Adrenal gland (tissue), 12 donors: ENCODE results near the gene UBE2R2. TPM values are rescaled to one million over a fixed set of nuclear protein-coding genes. Genes with fewer than 3 reads are reported as not detected.

Source experiments
- DNase-seq, 7 donors: peaks; one replicate each; pipeline ENCODE4 v3.0.0-alpha.2; 2019 to 2020
- H3K27ac ChIP-seq, 5 donors: fragments of 200-600 bp; sonication (generic) in 4 of 5; 1 replicate in 3 of 5; 2 replicates in 2 of 5; pipeline versions ENCODE4 v1.5.1 to v1.8.0; 2016 to 2020; ENCODE audit warnings: mild to moderate bottlenecking in 1 of 5
- H3K27me3 ChIP-seq: fragments of 200-600 bp; 2 replicates; pipeline ENCODE4 v1.8.0; 2021
- H3K36me3 ChIP-seq, 2 donors: fragments of 200-600 bp; replicated peaks in 1 of 2; 1 replicate in 1 of 2; 2 replicates in 1 of 2; pipeline versions ENCODE4 v1.5.1 to v1.8.0; 2018 to 2022
- H3K4me1 ChIP-seq, 2 donors: fragments of 200-600 bp; replicated peaks in 1 of 2; 1 replicate in 1 of 2; 2 replicates in 1 of 2; pipeline versions ENCODE4 v1.5.1 to v1.8.0; 2018 to 2021
- H3K4me3 ChIP-seq, 4 donors: fragments of 200-600 bp; sonication (generic) in 3 of 4; one replicate each; pipeline ENCODE4 v1.5.1; 2016 to 2018
- H3K9me3 ChIP-seq, 3 donors: fragments of 200-600 bp; sonication (generic) in 1 of 3; replicated peaks in 1 of 3; 1 replicate in 2 of 3; 2 replicates in 1 of 3; pipeline versions ENCODE4 v1.5.1 to v1.8.0; 2016 to 2021
- CTCF ChIP-seq, 6 experiments: fragments of 450-650 bp in 4 of 6; fragments of 200-600 bp in 2 of 6; sonication (generic) in 1 of 6; IDR thresholded peaks; 1 replicate in 5 of 6; 2 replicates in 1 of 6; pipeline versions ENCODE4 v1.5.1 to v1.8.0; 2016 to 2021; ENCODE audit warnings: antibody characterized with exemption in 6 of 6, mild to moderate bottlenecking in 2 of 6, moderate library complexity in 1 of 6
- POLR2A ChIP-seq, 2 donors: fragments of 450-650 bp; IDR thresholded peaks; one replicate each; pipeline ENCODE4 v1.6.1; 2017; ENCODE audit warnings: antibody characterized with exemption in 2 of 2, mild to moderate bottlenecking in 2 of 2, moderate library complexity in 1 of 2
- WGBS, 4 donors: extraction: QIAGEN DNeasy Blood & Tissue Kit in 2 of 4; methylation state at CpG; one replicate each; pipeline versions ENCODE4 v1.1.5 to v1.1.7; 2013 to 2017; 5-methylcytosine and 5-hydroxymethylcytosine counted together
- intact Hi-C, 2 donors: fragments of 100-400 bp; cut with DNase I; formaldehyde crosslinking; loops; one replicate each; pipeline versions ENCODE4 v1.14.1 to v1.15.0; 2022 to 2023
- polyA plus RNA-seq, 3 donors: library from polyadenylated mRNA; stranded (reverse); fragments of 200-250 nt in 2 of 3; fragments of 350-450 nt in 1 of 3; fragmentation: Illumina TruSeq in 1 of 3; extraction: RNeasy Lipid Tissue Mini Kit (QIAGEN cat#74804) in 1 of 3; gene quantifications; one replicate each; pipeline ENCODE4 v1.2.3, GENCODE V29; 2013 to 2014
- total RNA-seq, 9 donors: library from RNA; depleted of rRNA in 4 of 9; stranded (reverse); fragments of >200 nt in 4 of 9; fragments of 120-200 nt in 1 of 9; fragmentation: NEBNext Ultra II Directional in 1 of 9; extraction: Animal tissue kit (Norgen Biotek cat#: 25700) in 1 of 9; gene quantifications; one replicate each; pipeline versions ENCODE4 v1.1.0 to v1.2.4, GENCODE V29; 2013 to 2023
- donor health status: healthy with polysubstance abuse.
- donor health status: Bipolar disorder and iron deficiency.
- donor health status: DM: yes; HTN: yes; CAD: no.
- donor health status: DM: no; HTN: no; CAD: no.
- donor health status: DM: no; HTN: no; CAD: no.
- donor health status: DM: yes; HTN: yes; CAD: no.

The UBE2R2 gene
- total and polyA plus RNA-seq, 12 donors = 12.8 to 46.7 (median 26.9) TPM

- Histone ChIP-seq H3K9me3 (no peaks in the 10 kb centered on the region), H3K27ac (no peak overlapping the region), H3K4me1 (no peaks in the 10 kb centered on the region), H3K36me3 (peaks cover 0 to 11% of the 10 kb centered on the region in 2 donors), H3K27me3 (no peaks in the 10 kb centered on the region), H3K4me3 (no peak overlapping the region)
- 98 to 100% (median 100%) methylated on average over 3 of the region's 3 CpGs for WGBS, 4 donors
- no peak for DNase-seq
- intact Hi-C loops = no loop called here
- no peak for TF ChIP-seq CTCF (IDR thresholded peaks at IDR 0.05)
- TF ChIP-seq POLR2A (IDR thresholded peaks at IDR 0.05) = no peak
Observed at GRCh38 chr9:33908114-33908513, 91.2 kb downstream of the UBE2R2 start.

- 88 to 97% (median 93%) methylated on average over 4 of the region's 4 CpGs for WGBS, 4 donors
- intact Hi-C loops = no loop called here
- Histone ChIP-seq H3K9me3 (no peaks in the 10 kb centered on the region), H3K36me3 (peaks cover 0 to 18% of the 10 kb centered on the region in 2 donors), H3K27me3 (no peaks in the 10 kb centered on the region), H3K4me3 (no peak overlapping the region), H3K27ac (no peak overlapping the region), H3K4me1 (no peaks in the 10 kb centered on the region)
- TF ChIP-seq CTCF (IDR thresholded peaks at IDR 0.05) (no peak), POLR2A (IDR thresholded peaks at IDR 0.05) (no peak)
- DNase-seq = no peak
Observed at GRCh38 chr9:33908749-33909148, 91.8 kb downstream of the UBE2R2 start.

- H3K36me3 ChIP-seq = peaks cover 0 to 44% of the 10 kb centered on the region in 2 donors
- H3K4me3 ChIP-seq = no peak overlapping the region
- no peaks in the 10 kb centered on the region for H3K4me1 ChIP-seq
- DNase-seq = no peak
- WGBS, 4 donors = 72 to 100% (median 90%) methylated on average over 1 of the region's 1 CpG
- no peaks in the 10 kb centered on the region for H3K27me3 ChIP-seq
- H3K9me3 ChIP-seq = no peaks in the 10 kb centered on the region
- intact Hi-C loops = no loop called here
- TF ChIP-seq POLR2A (IDR thresholded peaks at IDR 0.05) (no peak), CTCF (IDR thresholded peaks at IDR 0.05) (no peak)
- no peak overlapping the region for H3K27ac ChIP-seq
Observed at GRCh38 chr9:33913541-33913940, 96.6 kb downstream of the UBE2R2 start.

GRCh38 chr9:33914887-33915628 is 98.1 kb downstream of the UBE2R2 start:
- Histone ChIP-seq H3K36me3 (peaks cover 0 to 55% of the 10 kb centered on the region in 2 donors), H3K4me3 (no peak overlapping the region), H3K27me3 (no peaks in the 10 kb centered on the region), H3K4me1 (no peaks in the 10 kb centered on the region), H3K27ac (no peak overlapping the region), H3K9me3 (no peaks in the 10 kb centered on the region)
- intact Hi-C loops = no loop called here
- WGBS, 4 donors = 83 to 98% (median 97%) methylated on average over 3 of the region's 3 CpGs
- DNase-seq = no peak
- no peak for TF ChIP-seq POLR2A (IDR thresholded peaks at IDR 0.05)
- no peak for TF ChIP-seq CTCF (IDR thresholded peaks at IDR 0.05)
